GM10248 (cell line): ENCODE data around the gene TMPRSS6.

Experiments used
- CTCF ChIA-PET: fragments of 300-600 bp; sonication (Branson Sonifier 250); formaldehyde crosslinking; extraction: SDS; loops from one replicate; lab custom pipeline; 2021; ENCODE audit warnings: antibody characterized with exemption; lab: Yijun Ruan, JAX
- POLR2A ChIA-PET: fragments of 350-650 bp; sonication (Branson Sonifier 250); formaldehyde crosslinking; extraction: SDS; loops from one replicate; lab custom pipeline; 2020; ENCODE audit warnings: antibody characterized with exemption; lab: Yijun Ruan, JAX
- DNase-seq: peaks from one replicate; pipeline ENCODE4 v3.0.0; 2012; ENCODE audit errors: extremely low spot score
- TF ChIP-seq, protein P1 (sequence below): IDR thresholded peaks from 2 replicates; pipeline ENCODE4 v1.5.1; 2012; ENCODE audit warnings: mild to moderate bottlenecking, low read depth; ENCODE audit errors: extremely low read depth, missing control alignments, control extremely low read depth

TMPRSS6 gene

DNA sequence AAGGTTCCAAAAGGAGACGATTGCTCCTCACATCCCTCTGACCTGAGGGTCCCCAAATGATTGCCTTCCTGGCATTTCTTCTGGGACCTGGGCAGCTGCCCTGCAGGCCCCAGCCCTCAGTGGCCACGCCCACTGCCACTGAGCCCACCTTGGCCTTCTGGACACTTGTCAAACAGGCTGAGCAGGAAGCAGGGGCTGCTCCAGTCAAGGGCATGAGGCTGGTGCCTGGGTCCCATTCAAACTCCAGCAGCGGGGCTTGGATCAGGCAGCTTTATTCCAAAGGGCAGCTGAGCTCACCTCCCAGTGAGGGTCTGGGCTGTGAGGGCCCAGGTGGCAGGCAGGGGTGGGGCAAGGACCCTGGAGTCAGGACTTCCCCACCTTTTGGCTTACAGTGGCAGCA lies 44.3 kb downstream of the TMPRSS6 start:
- TF ChIP-seq, protein P1, sequence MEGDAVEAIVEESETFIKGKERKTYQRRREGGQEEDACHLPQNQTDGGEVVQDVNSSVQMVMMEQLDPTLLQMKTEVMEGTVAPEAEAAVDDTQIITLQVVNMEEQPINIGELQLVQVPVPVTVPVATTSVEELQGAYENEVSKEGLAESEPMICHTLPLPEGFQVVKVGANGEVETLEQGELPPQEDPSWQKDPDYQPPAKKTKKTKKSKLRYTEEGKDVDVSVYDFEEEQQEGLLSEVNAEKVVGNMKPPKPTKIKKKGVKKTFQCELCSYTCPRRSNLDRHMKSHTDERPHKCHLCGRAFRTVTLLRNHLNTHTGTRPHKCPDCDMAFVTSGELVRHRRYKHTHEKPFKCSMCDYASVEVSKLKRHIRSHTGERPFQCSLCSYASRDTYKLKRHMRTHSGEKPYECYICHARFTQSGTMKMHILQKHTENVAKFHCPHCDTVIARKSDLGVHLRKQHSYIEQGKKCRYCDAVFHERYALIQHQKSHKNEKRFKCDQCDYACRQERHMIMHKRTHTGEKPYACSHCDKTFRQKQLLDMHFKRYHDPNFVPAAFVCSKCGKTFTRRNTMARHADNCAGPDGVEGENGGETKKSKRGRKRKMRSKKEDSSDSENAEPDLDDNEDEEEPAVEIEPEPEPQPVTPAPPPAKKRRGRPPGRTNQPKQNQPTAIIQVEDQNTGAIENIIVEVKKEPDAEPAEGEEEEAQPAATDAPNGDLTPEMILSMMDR: no peak
- no peak for DNase-seq
- ChIA-PET POLR2A (no interaction called here), CTCF (interaction anchor here (1.0 to 1.6 kb wide), 3 partner anchors 10 to 134 kb away, joined by 3 to 4 read pairs (median 4); no protein-coding TSS in a partner anchor)

DNA sequence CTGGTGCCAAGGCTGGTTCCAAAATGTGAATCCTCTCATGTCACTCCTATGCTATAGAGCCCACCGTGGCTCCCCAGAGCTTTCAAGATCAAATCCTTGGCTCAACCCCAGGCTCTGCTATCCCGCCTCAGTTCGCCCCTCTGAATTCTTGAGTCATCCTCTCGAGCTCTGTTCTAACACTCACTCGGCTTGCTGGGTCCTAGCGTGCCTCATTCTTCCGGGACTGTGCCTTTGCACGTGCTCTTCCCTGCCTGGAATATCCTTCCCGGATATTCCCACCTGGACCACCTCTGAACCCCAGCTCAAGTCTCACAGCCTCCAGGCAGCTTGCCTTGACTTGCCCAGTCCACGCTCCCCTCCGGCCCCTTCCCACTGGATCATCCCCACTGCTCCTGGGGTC lies 45.0 kb downstream of the TMPRSS6 start:
- TF ChIP-seq, protein P1: no peak
- ChIA-PET CTCF (interaction anchor here (1.0 kb wide), 1 partner anchor 43 kb away, joined by 4 read pairs; no protein-coding TSS in a partner anchor), POLR2A (no interaction called here)
- no peak for DNase-seq

DNA sequence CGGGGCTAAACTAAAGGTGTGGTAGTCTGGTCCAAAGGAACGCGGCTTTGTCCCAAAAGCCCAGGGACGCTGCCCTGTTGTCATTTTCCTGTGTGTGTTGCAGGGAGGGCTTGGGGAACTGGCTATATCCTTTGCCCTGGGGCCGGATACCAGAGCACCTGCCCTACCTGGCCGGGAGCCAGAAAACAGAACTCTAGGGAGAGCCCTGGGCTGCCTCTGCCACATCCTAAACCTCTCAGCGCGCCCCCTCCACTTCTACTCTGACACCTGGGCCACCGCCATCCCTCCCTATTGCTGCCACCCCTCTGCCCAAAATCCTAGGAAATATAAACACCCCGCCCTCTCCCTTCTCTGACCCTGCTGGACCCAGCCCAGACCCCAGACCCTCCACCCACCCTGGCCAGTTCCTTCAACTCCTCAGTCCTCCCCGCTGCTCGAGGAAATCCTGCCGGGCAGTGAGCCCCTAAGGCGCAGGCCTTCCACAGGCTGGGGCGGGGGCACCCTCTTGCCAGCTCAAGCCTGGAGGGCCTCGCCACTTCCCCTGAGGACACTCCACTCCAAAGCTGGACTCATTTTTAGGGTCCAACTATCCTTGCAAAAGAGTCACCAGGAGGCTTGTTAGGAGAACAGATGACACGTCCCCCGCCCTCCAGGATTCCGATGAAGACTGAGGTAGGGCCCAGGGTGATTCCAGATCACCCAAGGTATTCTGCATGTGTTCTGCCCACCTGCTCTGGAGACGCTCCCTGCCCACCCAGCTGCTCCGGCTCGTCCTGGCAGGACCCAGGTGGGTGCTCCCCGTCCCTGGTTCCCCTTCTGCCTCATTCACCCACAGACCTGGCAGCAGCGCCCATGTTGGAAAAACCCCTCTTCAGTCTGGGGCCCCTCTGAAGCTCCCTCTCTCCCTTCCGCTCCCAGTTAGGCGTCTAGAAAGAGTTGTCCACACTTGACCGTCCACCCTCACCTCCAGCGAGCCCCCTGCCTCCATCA lies 45.8 kb downstream of the TMPRSS6 start:
- DNase-seq: no peak
- TF ChIP-seq, protein P1: no peak
- ChIA-PET POLR2A (no interaction called here), CTCF (interaction anchor here (1.1 kb wide), 1 partner anchor 42 kb away, joined by 3 read pairs; no protein-coding TSS in a partner anchor)

DNA sequence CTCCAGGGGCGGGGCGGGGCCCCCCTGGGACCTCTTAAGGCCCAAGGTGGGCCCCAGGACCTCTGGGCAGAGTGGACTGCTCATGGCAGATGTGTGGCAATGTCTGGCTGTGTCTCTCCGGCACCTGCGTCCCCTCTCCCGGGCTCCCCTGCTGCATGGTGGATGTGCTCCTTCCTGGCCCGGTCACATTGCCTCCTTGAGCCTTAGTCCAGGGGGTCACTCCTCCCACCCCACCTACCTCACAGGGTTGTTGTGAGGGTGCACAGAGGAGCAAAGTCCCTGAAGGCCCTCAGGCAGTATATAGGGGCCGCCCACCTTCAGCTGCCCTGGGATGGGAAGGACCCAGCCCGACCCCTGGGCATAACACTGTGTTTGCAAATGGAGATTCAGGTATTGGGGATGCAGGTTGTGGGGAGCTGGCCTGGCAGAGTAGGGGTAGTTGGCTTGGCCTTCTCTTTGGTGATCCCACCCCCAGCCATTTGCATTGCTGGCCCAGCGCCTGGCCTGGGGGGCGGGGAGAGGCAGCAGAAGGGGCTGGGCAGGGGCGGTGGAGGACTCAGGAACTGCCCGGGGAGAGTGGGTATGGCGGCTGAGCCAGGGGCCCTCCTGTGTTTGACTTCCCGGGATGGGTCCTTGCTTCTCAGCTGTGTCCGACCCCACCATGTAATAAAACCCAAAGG lies 46.7 kb downstream of the TMPRSS6 start:
- DNase-seq: no peak
- ChIA-PET CTCF (interaction anchor here (1.1 kb wide), 1 partner anchor 41 kb away, joined by 3 read pairs; no protein-coding TSS in a partner anchor), POLR2A (no interaction called here)
- TF ChIP-seq, protein P1: no peak

DNA sequence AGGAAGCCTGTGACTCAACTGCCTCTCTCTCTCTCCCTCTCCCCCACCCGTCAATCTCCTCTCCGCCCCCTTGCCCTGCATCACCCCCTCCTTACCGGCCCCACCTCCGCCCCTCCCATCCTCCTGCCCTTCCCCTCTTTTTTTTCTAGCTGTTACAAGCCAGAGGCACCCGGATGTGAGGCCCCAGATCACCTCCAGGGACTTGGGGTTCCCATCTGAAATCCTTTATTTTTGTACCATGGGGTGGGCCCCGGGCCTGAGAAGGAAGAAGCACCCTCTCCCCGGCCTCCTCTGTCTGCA lies 47.2 kb downstream of the TMPRSS6 start:
- no peak for DNase-seq
- ChIA-PET CTCF (no interaction called here), POLR2A (no interaction called here)
- TF ChIP-seq, protein P1: no peak

DNA sequence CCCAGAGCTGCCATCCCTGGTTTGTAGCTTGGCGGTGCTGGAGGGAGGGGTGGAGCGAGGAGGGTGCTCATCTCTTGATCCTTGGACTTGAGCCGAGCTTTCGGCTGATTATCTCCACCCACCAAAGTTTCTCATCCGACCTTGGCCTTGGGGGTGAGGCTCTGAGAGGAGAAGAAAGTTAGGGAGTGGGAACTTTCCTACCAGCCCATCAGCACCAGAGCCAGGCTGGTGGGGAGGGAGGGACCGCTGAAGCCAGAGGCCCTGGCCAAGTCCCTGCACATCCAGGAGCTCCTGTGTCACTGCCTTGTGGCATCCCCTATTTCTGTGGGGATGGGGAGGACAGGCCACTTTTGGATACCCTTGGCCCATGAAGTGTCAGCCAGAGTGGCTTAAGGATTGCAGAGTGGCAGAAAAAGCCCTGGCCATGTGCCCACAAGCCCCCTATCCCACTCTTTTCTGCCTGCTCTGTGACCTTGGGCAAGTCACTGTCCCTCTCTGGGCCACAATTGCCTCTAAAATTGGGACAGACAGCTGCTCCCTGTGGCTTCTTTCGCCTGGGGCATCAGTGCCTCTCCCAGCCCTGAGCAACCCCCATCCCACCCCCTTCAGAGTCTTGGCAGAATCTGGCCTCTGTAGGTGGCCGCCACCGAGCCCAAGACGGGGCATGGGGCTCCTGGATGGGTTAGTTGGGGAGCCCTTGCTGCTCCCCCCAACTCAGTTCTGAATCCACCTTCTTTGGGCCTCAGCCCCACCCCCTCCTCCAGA lies 47.7 kb downstream of the TMPRSS6 start:
- CTCF ChIA-PET: interaction anchor here (0.9 to 2.1 kb wide), 3 partner anchors 15 to 199 kb away, joined by 3 to 7 read pairs (median 5); no protein-coding TSS in a partner anchor
- POLR2A ChIA-PET: no interaction called here
- TF ChIP-seq, protein P1: no peak
- no peak for DNase-seq
